HAP-1 (cell line): Measurements from ENCODE around the gene SPRYD4.

ENCODE experiments used
- DNase-seq, 2 experiments: peaks; one replicate each; pipeline ENCODE4 v3.0.0-alpha.2; 2016 to 2020; ENCODE audit warnings: low spot score in 2 of 2
- H3K27me3 ChIP-seq: fragments of 250-450 bp; sonication (Bioruptor Pico); 2 replicates; pipeline ENCODE4 v1.5.1; 2020; ENCODE audit warnings: low read depth, mild to moderate bottlenecking, moderate library complexity
- H3K36me3 ChIP-seq: fragments of 250-450 bp; sonication (Bioruptor Pico); replicated peaks from 2 replicates; pipeline ENCODE4 v1.5.1; 2020; ENCODE audit warnings: mild to moderate bottlenecking
- H3K4me1 ChIP-seq: fragments of 250-450 bp; sonication (Bioruptor Pico); 2 replicates; pipeline ENCODE4 v1.5.1; 2020; ENCODE audit warnings: mild to moderate bottlenecking
- H3K4me3 ChIP-seq: fragments of 250-450 bp; sonication (Bioruptor Pico); 2 replicates; pipeline ENCODE4 v1.5.1; 2020; ENCODE audit warnings: mild to moderate bottlenecking, moderate library complexity
- H3K9me3 ChIP-seq: fragments of 250-450 bp; sonication (Bioruptor Pico); 2 replicates; pipeline ENCODE4 v1.5.1; 2020; ENCODE audit warnings: mild to moderate bottlenecking, moderate library complexity
- in situ Hi-C: fragments of 300-500 bp; cut with MboI; formaldehyde crosslinking; loops from 3 replicates; pipeline ENCODE4 v1.14.3; 2020; ENCODE audit warnings: low sequenced_read_pairs, inconsistent platforms, mixed read lengths

Gene SPRYD4

GRCh38 chr12:56454557-56454956 is 13.8 kb upstream of the SPRYD4 start, which contains the start of gene MIP:
Gene MIP, minus strand, starts transcription at chr12:56454657. Its CDS starts 44 bp downstream, at chr12:56454613.
- H3K4me3 ChIP-seq = no peak within 1 kb of the TSS
- no peaks in the 10 kb centered on the region for H3K9me3 ChIP-seq
- H3K4me1 ChIP-seq = peaks cover 6% of the 10 kb centered on the region
- H3K36me3 ChIP-seq = no peaks in the 10 kb centered on the region
- no peaks in the 10 kb centered on the region for H3K27me3 ChIP-seq
- no peak for DNase-seq
- in situ Hi-C loops = no loop called here

GRCh38 chr12:56457817-56458216 is 10.6 kb upstream of the SPRYD4 start:
- H3K4me1 ChIP-seq = peaks cover 1% of the 10 kb centered on the region
- no peaks in the 10 kb centered on the region for H3K27me3 ChIP-seq
- H3K4me3 ChIP-seq = no peak overlapping the region
- DNase-seq = no peak
- no peaks in the 10 kb centered on the region for H3K9me3 ChIP-seq
- no peaks in the 10 kb centered on the region for H3K36me3 ChIP-seq
- in situ Hi-C loops = no loop called here

- Histone ChIP-seq H3K9me3 (no peaks in the 10 kb centered on the region), H3K27me3 (no peaks in the 10 kb centered on the region), H3K36me3 (no peaks in the 10 kb centered on the region), H3K4me3 (no peak overlapping the region), H3K4me1 (peaks cover 9% of the 10 kb centered on the region)
- DNase-seq = no peak
- in situ Hi-C loops = no loop called here
Measured at GRCh38 chr12:56461235-56462159, 6.9 kb upstream of the SPRYD4 start.

GRCh38 chr12:56462565-56462964 is 5.8 kb upstream of the SPRYD4 start:
- no peak for DNase-seq
- H3K4me1 ChIP-seq = peaks cover 9% of the 10 kb centered on the region
- H3K27me3 ChIP-seq = no peaks in the 10 kb centered on the region
- H3K36me3 ChIP-seq = no peaks in the 10 kb centered on the region
- no peaks in the 10 kb centered on the region for H3K9me3 ChIP-seq
- H3K4me3 ChIP-seq = no peak overlapping the region
- in situ Hi-C loops = no loop called here

GRCh38 chr12:56469007-56469930 is 891 bp downstream of the SPRYD4 start:
- in situ Hi-C loops = no loop called here
- H3K27me3 ChIP-seq = no peaks in the 10 kb centered on the region

GRCh38 chr12:56474389-56474788 is 6.0 kb downstream of the SPRYD4 start:
- H3K36me3 ChIP-seq = 0 out of 2 replicates have a peak, but pooled peaks cover 4% of the 10 kb centered on the region
- H3K4me3 ChIP-seq = no peak overlapping the region
- no peak for DNase-seq
- no peaks in the 10 kb centered on the region for H3K9me3 ChIP-seq
- in situ Hi-C loops = no loop called here
- peaks cover 5% of the 10 kb centered on the region for H3K4me1 ChIP-seq
- no peaks in the 10 kb centered on the region for H3K27me3 ChIP-seq

More at GRCh38 chr12:56469007-56469930, 891 bp downstream of the SPRYD4 start:
- Histone ChIP-seq H3K9me3 (no peaks in the 10 kb centered on the region), H3K4me3 (peak overlapping the region; percentile 68), H3K4me1 (peaks cover 8% of the 10 kb centered on the region), H3K36me3 (0 out of 2 replicates have a peak, but pooled peaks cover 4% of the 10 kb centered on the region)
- DNase-seq = peak in 1 of 2 experiments; percentile 26

- Histone ChIP-seq H3K4me3 (no peak overlapping the region), H3K27me3 (no peaks in the 10 kb centered on the region), H3K9me3 (no peaks in the 10 kb centered on the region), H3K36me3 (0 out of 2 replicates have a peak, but pooled peaks cover 4% of the 10 kb centered on the region), H3K4me1 (no peaks in the 10 kb centered on the region)
- DNase-seq = no peak
- in situ Hi-C loops = no loop called here
Measured at GRCh38 chr12:56476143-56476542, 7.8 kb downstream of the SPRYD4 start.

- no peak overlapping the region for H3K4me3 ChIP-seq
- no peaks in the 10 kb centered on the region for H3K27me3 ChIP-seq
- H3K9me3 ChIP-seq = no peaks in the 10 kb centered on the region
- no peak for DNase-seq
- 0 out of 2 replicates have a peak, but pooled peaks cover 4% of the 10 kb centered on the region for H3K36me3 ChIP-seq
- in situ Hi-C loops = no loop called here
- H3K4me1 ChIP-seq = no peaks in the 10 kb centered on the region
Measured at GRCh38 chr12:56476972-56477432, 8.6 kb downstream of the SPRYD4 start.

GRCh38 chr12:56477521-56478225 is 9.3 kb downstream of the SPRYD4 start:
- H3K9me3 ChIP-seq = no peaks in the 10 kb centered on the region
- no peak overlapping the region for H3K4me3 ChIP-seq
- no peak for DNase-seq
- H3K4me1 ChIP-seq = no peaks in the 10 kb centered on the region
- H3K27me3 ChIP-seq = no peaks in the 10 kb centered on the region
- H3K36me3 ChIP-seq = no peaks in the 10 kb centered on the region
- in situ Hi-C loops = no loop called here

- Histone ChIP-seq H3K27me3 (no peaks in the 10 kb centered on the region), H3K4me3 (no peak overlapping the region), H3K36me3 (no peaks in the 10 kb centered on the region), H3K9me3 (no peaks in the 10 kb centered on the region), H3K4me1 (no peaks in the 10 kb centered on the region)
- in situ Hi-C loops = no loop called here
- no peak for DNase-seq
Measured at GRCh38 chr12:56479625-56480024, 11.2 kb downstream of the SPRYD4 start.

- H3K9me3 ChIP-seq = no peaks in the 10 kb centered on the region
- in situ Hi-C loops = no loop called here
- DNase-seq = no peak
Measured at GRCh38 chr12:56484566-56484965, 16.2 kb downstream of the SPRYD4 start.

GRCh38 chr12:56486694-56487093 is 18.3 kb downstream of the SPRYD4 start:
- H3K9me3 ChIP-seq = no peaks in the 10 kb centered on the region
- in situ Hi-C loops = no loop called here
- DNase-seq = no peak
- H3K4me3 ChIP-seq = no peak overlapping the region
- H3K4me1 ChIP-seq = no peaks in the 10 kb centered on the region
- no peaks in the 10 kb centered on the region for H3K36me3 ChIP-seq
- H3K27me3 ChIP-seq = no peaks in the 10 kb centered on the region; the same call in 1 of the 2 replicates

More at GRCh38 chr12:56484566-56484965, 16.2 kb downstream of the SPRYD4 start:
- Histone ChIP-seq H3K4me3 (no peak overlapping the region), H3K36me3 (no peaks in the 10 kb centered on the region), H3K4me1 (no peaks in the 10 kb centered on the region), H3K27me3 (no peaks in the 10 kb centered on the region)

- Histone ChIP-seq H3K36me3 (no peaks in the 10 kb centered on the region), H3K4me1 (no peaks in the 10 kb centered on the region), H3K9me3 (no peaks in the 10 kb centered on the region), H3K27me3 (no peaks in the 10 kb centered on the region; the same call in 1 of the 2 replicates), H3K4me3 (no peak overlapping the region)
- in situ Hi-C loops = no loop called here
- DNase-seq = no peak
Measured at GRCh38 chr12:56487448-56488040, 19.2 kb downstream of the SPRYD4 start.
